Measurements from ENCODE around the gene RND1. TPM values are rescaled to one million over a fixed set of nuclear protein-coding genes. Genes with fewer than 3 reads are reported as not detected.
A peak's percentile ranks its signal among the peaks of the same experiment; 100 is the strongest.

Gene RND1
- total and polyA plus RNA-seq, 2 of the 13 experiments (the other 11 are each of a cell fraction or from before 2014, with no cell fraction given), result 1.8 to 1.9 TPM

- TF ChIP-seq RFX1 (IDR thresholded peaks at IDR 0.05), result peak; percentile 53; the same call in 1 of the 2 replicates
- TF ChIP-seq XRCC5 (optimal IDR thresholded peaks at IDR 0.05; ENCODE audit: low read length), result peak; percentile 71
- TF ChIP-seq ZNF30 (CRISPR knock-in tag; IDR thresholded peaks at IDR 0.05), result no peak
- no peak for TF ChIP-seq ZNF484 (CRISPR knock-in tag; IDR thresholded peaks at IDR 0.05; ENCODE audit: borderline replicate concordance, low read depth)
- no peak for TF ChIP-seq ZHX1 (CRISPR knock-in tag; IDR thresholded peaks at IDR 0.05; ENCODE audit: low read depth)
- no peak for TF ChIP-seq ZNF747 (CRISPR knock-in tag; IDR thresholded peaks at IDR 0.05; ENCODE audit: borderline replicate concordance)
- no peak for TF ChIP-seq ZNF407 (CRISPR knock-in tag; IDR thresholded peaks at IDR 0.05; ENCODE audit: not compliant biosample characterization)
- no peak; the same call in 1 of the 2 replicates for TF ChIP-seq ERF (CRISPR knock-in tag; IDR thresholded peaks at IDR 0.05)
- TF ChIP-seq THAP11 (CRISPR knock-in tag; IDR thresholded peaks at IDR 0.05), result no peak
- TF ChIP-seq ATF5 (CRISPR knock-in tag; IDR thresholded peaks at IDR 0.05; ENCODE audit: low read depth), result no peak
Measured at GRCh38 chr12:48883305-48884161, 17.9 kb upstream of the RND1 start (continued).

Measured in HepG2 (cell line).